ENCODE results near the gene EXOSC2.
"Not testable (repeated sequence)": the region's sequence is repeated elsewhere in the genome, so short reads cannot be mapped to it uniquely, and the experiment has no call there.

EXOSC2 gene

GRCh38 chr9:130682421-130683121 is 11.0 kb upstream of the EXOSC2 start:
- 0 out of 2 replicates have a peak, but pooled peaks cover 10% of the 10 kb centered on the region for H3K27me3 ChIP-seq (ENCODE audit: insufficient read depth, low read length)
- peaks cover 9% of the 10 kb centered on the region for H3K4me1 ChIP-seq (ENCODE audit: control insufficient read depth, insufficient read depth, low read length, unreplicated experiment)
- H3K79me2 ChIP-seq (ENCODE audit: control insufficient read depth, insufficient read depth, low read length, unreplicated experiment) = no peaks in the 10 kb centered on the region
- H3K36me3 ChIP-seq (ENCODE audit: insufficient read depth, low read length) = no peaks in the 10 kb centered on the region
- peak overlapping the region; percentile 76 for H3K4me3 ChIP-seq (ENCODE audit: low read depth, low read length)
- H3K27ac ChIP-seq (ENCODE audit: low read depth, low read length) = no peak overlapping the region
- H2AFZ ChIP-seq (ENCODE audit: low read length, unreplicated experiment) = no peak overlapping the region

GRCh38 chr9:130685104-130685503 is 8.5 kb upstream of the EXOSC2 start:
- Histone ChIP-seq H3K27ac (ENCODE audit: low read depth, low read length) (no peak overlapping the region), H2AFZ (ENCODE audit: low read length, unreplicated experiment) (no peak overlapping the region), H3K36me3 (ENCODE audit: insufficient read depth, low read length) (no peaks in the 10 kb centered on the region), H3K4me3 (ENCODE audit: low read depth, low read length) (no peak overlapping the region), H3K4me1 (ENCODE audit: control insufficient read depth, insufficient read depth, low read length, unreplicated experiment) (peaks cover 13% of the 10 kb centered on the region), H3K27me3 (ENCODE audit: insufficient read depth, low read length) (0 out of 2 replicates have a peak, but pooled peaks cover 4% of the 10 kb centered on the region), H3K79me2 (ENCODE audit: control insufficient read depth, insufficient read depth, low read length, unreplicated experiment) (no peaks in the 10 kb centered on the region)

GRCh38 chr9:130685945-130686344 is 7.6 kb upstream of the EXOSC2 start:
- H3K36me3 ChIP-seq (ENCODE audit: insufficient read depth, low read length); H3K4me1 ChIP-seq (ENCODE audit: control insufficient read depth, insufficient read depth, low read length, unreplicated experiment); H2AFZ ChIP-seq (ENCODE audit: low read length, unreplicated experiment); H3K27me3 ChIP-seq (ENCODE audit: insufficient read depth, low read length); H3K79me2 ChIP-seq (ENCODE audit: control insufficient read depth, insufficient read depth, low read length, unreplicated experiment); H3K27ac ChIP-seq (ENCODE audit: low read depth, low read length); H3K4me3 ChIP-seq (ENCODE audit: low read depth, low read length): not testable (repeated sequence)

GRCh38 chr9:130687615-130688014 is 6.0 kb upstream of the EXOSC2 start:
- Histone ChIP-seq H3K27ac (ENCODE audit: low read depth, low read length) (no peak overlapping the region), H3K4me3 (ENCODE audit: low read depth, low read length) (no peak overlapping the region), H3K4me1 (ENCODE audit: control insufficient read depth, insufficient read depth, low read length, unreplicated experiment) (peaks cover 3% of the 10 kb centered on the region), H3K79me2 (ENCODE audit: control insufficient read depth, insufficient read depth, low read length, unreplicated experiment) (no peaks in the 10 kb centered on the region), H2AFZ (ENCODE audit: low read length, unreplicated experiment) (no peak overlapping the region), H3K27me3 (ENCODE audit: insufficient read depth, low read length) (no peaks in the 10 kb centered on the region), H3K36me3 (ENCODE audit: insufficient read depth, low read length) (no peaks in the 10 kb centered on the region)

GRCh38 chr9:130688072-130688471 is 5.5 kb upstream of the EXOSC2 start:
- H3K27me3 ChIP-seq (ENCODE audit: insufficient read depth, low read length) = no peaks in the 10 kb centered on the region
- H3K4me3 ChIP-seq (ENCODE audit: low read depth, low read length) = no peak overlapping the region
- H3K27ac ChIP-seq (ENCODE audit: low read depth, low read length) = no peak overlapping the region
- no peaks in the 10 kb centered on the region for H3K79me2 ChIP-seq (ENCODE audit: control insufficient read depth, insufficient read depth, low read length, unreplicated experiment)
- no peak overlapping the region for H2AFZ ChIP-seq (ENCODE audit: low read length, unreplicated experiment)
- peaks cover 3% of the 10 kb centered on the region for H3K4me1 ChIP-seq (ENCODE audit: control insufficient read depth, insufficient read depth, low read length, unreplicated experiment)
- H3K36me3 ChIP-seq (ENCODE audit: insufficient read depth, low read length) = no peaks in the 10 kb centered on the region

- Histone ChIP-seq H3K79me2 (ENCODE audit: control insufficient read depth, insufficient read depth, low read length, unreplicated experiment) (peaks cover 9% of the 10 kb centered on the region), H3K27me3 (ENCODE audit: insufficient read depth, low read length) (no peaks in the 10 kb centered on the region), H3K4me1 (ENCODE audit: control insufficient read depth, insufficient read depth, low read length, unreplicated experiment) (peaks cover 3% of the 10 kb centered on the region), H2AFZ (ENCODE audit: low read length, unreplicated experiment) (peak overlapping the region; percentile 86), H3K4me3 (ENCODE audit: low read depth, low read length) (peak overlapping the region; percentile 76), H3K27ac (ENCODE audit: low read depth, low read length) (no peak overlapping the region), H3K36me3 (ENCODE audit: insufficient read depth, low read length) (no peaks in the 10 kb centered on the region)
These were observed 4.0 kb upstream of the EXOSC2 start for GRCh38 chr9:130689572-130689936.

GRCh38 chr9:130689937-130690700 is 3.5 kb upstream of the EXOSC2 start:
- H3K4me1 ChIP-seq (ENCODE audit: control insufficient read depth, insufficient read depth, low read length, unreplicated experiment) = peaks cover 3% of the 10 kb centered on the region
- H3K27ac ChIP-seq (ENCODE audit: low read depth, low read length) = no peak overlapping the region
- peak overlapping the region; percentile 76 for H3K4me3 ChIP-seq (ENCODE audit: low read depth, low read length)
- peak overlapping the region; percentile 92 for H2AFZ ChIP-seq (ENCODE audit: low read length, unreplicated experiment)
- peaks cover 15% of the 10 kb centered on the region for H3K79me2 ChIP-seq (ENCODE audit: control insufficient read depth, insufficient read depth, low read length, unreplicated experiment)
- H3K27me3 ChIP-seq (ENCODE audit: insufficient read depth, low read length) = no peaks in the 10 kb centered on the region
- H3K36me3 ChIP-seq (ENCODE audit: insufficient read depth, low read length) = no peaks in the 10 kb centered on the region

GRCh38 chr9:130692321-130692720 is 1.3 kb upstream of the EXOSC2 start:
- Histone ChIP-seq H3K36me3 (ENCODE audit: insufficient read depth, low read length) (peaks cover 6% of the 10 kb centered on the region; the same call in 1 of the 2 replicates), H3K27ac (ENCODE audit: low read depth, low read length) (no peak overlapping the region), H3K4me1 (ENCODE audit: control insufficient read depth, insufficient read depth, low read length, unreplicated experiment) (peaks cover 3% of the 10 kb centered on the region), H3K79me2 (ENCODE audit: control insufficient read depth, insufficient read depth, low read length, unreplicated experiment) (peaks cover 34% of the 10 kb centered on the region), H2AFZ (ENCODE audit: low read length, unreplicated experiment) (peak overlapping the region; percentile 91), H3K27me3 (ENCODE audit: insufficient read depth, low read length) (no peaks in the 10 kb centered on the region), H3K4me3 (ENCODE audit: low read depth, low read length) (no peak overlapping the region)

GRCh38 chr9:130693101-130693425 is 517 bp upstream of the EXOSC2 start:
- Histone ChIP-seq H3K4me3 (ENCODE audit: low read depth, low read length) (peak overlapping the region; percentile 88), H3K79me2 (ENCODE audit: control insufficient read depth, insufficient read depth, low read length, unreplicated experiment) (peaks cover 37% of the 10 kb centered on the region), H3K27me3 (ENCODE audit: insufficient read depth, low read length) (no peaks in the 10 kb centered on the region), H2AFZ (ENCODE audit: low read length, unreplicated experiment) (peak overlapping the region; percentile 91), H3K4me1 (ENCODE audit: control insufficient read depth, insufficient read depth, low read length, unreplicated experiment) (peaks cover 5% of the 10 kb centered on the region), H3K27ac (ENCODE audit: low read depth, low read length) (0 out of 2 replicates have a peak overlapping the region, but pooled peaks have one; percentile 13), H3K36me3 (ENCODE audit: insufficient read depth, low read length) (peaks cover 8% of the 10 kb centered on the region; the same call in 1 of the 2 replicates)

GRCh38 chr9:130694205-130694604 is 625 bp downstream of the EXOSC2 start:
- peak overlapping the region; percentile 31; the same call in 1 of the 2 replicates for H3K27ac ChIP-seq (ENCODE audit: low read depth, low read length)
- H3K4me3 ChIP-seq (ENCODE audit: low read depth, low read length) = peak overlapping the region; percentile 88
- peaks cover 17% of the 10 kb centered on the region; the same call in 1 of the 2 replicates for H3K36me3 ChIP-seq (ENCODE audit: insufficient read depth, low read length)
- peaks cover 10% of the 10 kb centered on the region for H3K4me1 ChIP-seq (ENCODE audit: control insufficient read depth, insufficient read depth, low read length, unreplicated experiment)
- no peaks in the 10 kb centered on the region for H3K27me3 ChIP-seq (ENCODE audit: insufficient read depth, low read length)
- H2AFZ ChIP-seq (ENCODE audit: low read length, unreplicated experiment) = peak overlapping the region; percentile 52
- peaks cover 38% of the 10 kb centered on the region for H3K79me2 ChIP-seq (ENCODE audit: control insufficient read depth, insufficient read depth, low read length, unreplicated experiment)
